ENCODE data around the gene CRYBG3. TPM values are rescaled to one million over a fixed set of nuclear protein-coding genes. Genes with fewer than 3 reads are reported as not detected.

Gene CRYBG3
- total RNA-seq, 3 donors from 2014 or later (not counting 1 experiment from before 2014, with no cell fraction given): 1.1 to 2.4 (median 1.8) TPM

- ATAC-seq: no peak
- Mint-ChIP-seq H3K36me3 (no peaks in the 10 kb centered on the region), H3K27ac (no peak overlapping the region), H3K4me1 (no peaks in the 10 kb centered on the region), H3K27me3 (ENCODE audit: low read depth in 2 of 2) (peaks cover 9 to 29% of the 10 kb centered on the region in 2 donors), H3K4me3 (no peak overlapping the region), H3K9me3 (no peaks in the 10 kb centered on the region)
- no peak for DNase-seq
- WGBS (ENCODE audit: insufficient coverage): 89% methylated on average over 4 of the region's 5 CpGs
- no peak overlapping the region for H3K27ac ChIP-seq (ENCODE audit: low read length)
- H3K36me3 ChIP-seq (ENCODE audit: control insufficient read depth, insufficient read depth, low read length): no peaks in the 10 kb centered on the region
- H3K27me3 ChIP-seq (ENCODE audit: control insufficient read depth, insufficient read depth, low read length): peaks cover 2% of the 10 kb centered on the region
- intact Hi-C loops (cut with micrococcal nuclease): no loop called here
- no peak for TF ChIP-seq CTCF (IDR thresholded peaks at IDR 0.05)
- H3K4me3 ChIP-seq (ENCODE audit: low read length): no peak overlapping the region
- H3K4me1 ChIP-seq (ENCODE audit: control insufficient read depth, insufficient read depth, low read length): no peaks in the 10 kb centered on the region
- H3K9me3 ChIP-seq (ENCODE audit: control insufficient read depth, insufficient read depth, low read length): no peaks in the 10 kb centered on the region
Measured at GRCh38 chr3:97835761-97836160, 13.9 kb downstream of the CRYBG3 start.

DNA sequence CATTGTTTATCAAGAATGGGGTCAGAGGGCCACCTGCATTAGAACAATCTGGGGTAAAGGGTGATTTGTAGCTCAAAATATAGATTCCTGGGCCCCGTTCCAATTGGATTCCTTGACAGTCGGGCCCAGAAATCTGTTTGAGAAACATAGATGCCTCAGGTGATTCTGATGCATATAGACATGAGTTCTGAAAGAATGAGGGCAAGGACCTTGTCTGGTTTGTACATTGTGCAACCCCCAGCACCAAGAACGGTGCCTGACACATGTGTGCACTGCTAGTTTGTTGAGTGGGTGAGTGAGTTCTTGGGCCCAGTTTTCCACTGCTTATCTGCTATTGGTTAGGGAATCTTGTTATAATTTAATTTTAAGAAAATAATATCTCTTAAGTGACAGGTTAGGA, 16.6 kb downstream of the CRYBG3 start:
- H3K36me3 ChIP-seq (ENCODE audit: control insufficient read depth, insufficient read depth, low read length): no peaks in the 10 kb centered on the region
- no peaks in the 10 kb centered on the region for H3K9me3 ChIP-seq (ENCODE audit: control insufficient read depth, insufficient read depth, low read length)
- Mint-ChIP-seq H3K27ac (no peak overlapping the region), H3K4me3 (no peak overlapping the region), H3K4me1 (no peaks in the 10 kb centered on the region), H3K36me3 (no peaks in the 10 kb centered on the region), H3K9me3 (no peaks in the 10 kb centered on the region), H3K27me3 (ENCODE audit: low read depth in 2 of 2) (peaks cover 4 to 8% of the 10 kb centered on the region in 2 donors)
- H3K4me3 ChIP-seq (ENCODE audit: low read length): no peak overlapping the region
- no peak overlapping the region for H3K27ac ChIP-seq (ENCODE audit: low read length)
- ATAC-seq: no peak
- intact Hi-C loops (cut with micrococcal nuclease): no loop called here
- TF ChIP-seq CTCF (IDR thresholded peaks at IDR 0.05): no peak
- peaks cover 2% of the 10 kb centered on the region for H3K27me3 ChIP-seq (ENCODE audit: control insufficient read depth, insufficient read depth, low read length)
- DNase-seq: no peak
- no peaks in the 10 kb centered on the region for H3K4me1 ChIP-seq (ENCODE audit: control insufficient read depth, insufficient read depth, low read length)
- 86% methylated on average over 3 of the region's 3 CpGs for WGBS (ENCODE audit: insufficient coverage)

DNA sequence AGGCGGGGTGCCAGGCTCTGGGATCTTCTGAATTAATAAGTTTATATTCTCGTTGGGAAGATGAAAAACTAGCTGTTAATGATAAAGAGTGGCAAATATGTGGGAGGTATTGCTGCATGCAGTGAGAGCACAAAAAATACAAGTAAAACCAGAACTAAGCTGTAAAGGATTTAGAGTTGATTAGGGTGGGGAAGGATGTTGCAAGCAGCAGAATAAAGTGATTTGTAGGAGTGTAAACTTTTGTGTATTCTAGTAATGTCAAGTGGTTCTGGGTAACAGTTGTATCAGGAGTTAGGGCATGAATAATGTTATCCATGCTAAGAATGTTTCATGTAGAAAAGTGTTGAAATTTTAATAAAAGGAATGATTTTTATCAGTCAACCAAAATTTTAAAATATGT, 18.1 kb downstream of the CRYBG3 start:
- H3K4me3 Mint-ChIP-seq: no peak overlapping the region
- H3K27me3 ChIP-seq (ENCODE audit: control insufficient read depth, insufficient read depth, low read length): no peaks in the 10 kb centered on the region
- DNase-seq (no peak), ATAC-seq (no peak)
- intact Hi-C loops (cut with micrococcal nuclease): no loop called here
- no peaks in the 10 kb centered on the region for H3K4me1 ChIP-seq (ENCODE audit: control insufficient read depth, insufficient read depth, low read length)
- H3K4me3 ChIP-seq (ENCODE audit: low read length): no peak overlapping the region
- no peaks in the 10 kb centered on the region for H3K36me3 Mint-ChIP-seq
- no peaks in the 10 kb centered on the region for H3K36me3 ChIP-seq (ENCODE audit: control insufficient read depth, insufficient read depth, low read length)
- no peaks in the 10 kb centered on the region for H3K9me3 ChIP-seq (ENCODE audit: control insufficient read depth, insufficient read depth, low read length)
- no peaks in the 10 kb centered on the region for H3K9me3 Mint-ChIP-seq
- TF ChIP-seq CTCF (IDR thresholded peaks at IDR 0.05): no peak
- H3K27ac ChIP-seq (ENCODE audit: low read length): no peak overlapping the region
- no peak overlapping the region for H3K27ac Mint-ChIP-seq
- peaks cover 7 to 8% of the 10 kb centered on the region in 2 donors for H3K27me3 Mint-ChIP-seq (ENCODE audit: low read depth in 2 of 2)
- no peaks in the 10 kb centered on the region for H3K4me1 Mint-ChIP-seq
- 100% methylated on average over 2 of the region's 2 CpGs for WGBS (ENCODE audit: insufficient coverage)

- no peak overlapping the region for H3K4me3 Mint-ChIP-seq
- Histone ChIP-seq H3K27me3 (ENCODE audit: control insufficient read depth, insufficient read depth, low read length) (no peaks in the 10 kb centered on the region), H3K36me3 (ENCODE audit: control insufficient read depth, insufficient read depth, low read length) (no peaks in the 10 kb centered on the region), H3K27ac (ENCODE audit: low read length) (no peak overlapping the region), H3K4me1 (ENCODE audit: control insufficient read depth, insufficient read depth, low read length) (no peaks in the 10 kb centered on the region), H3K4me3 (ENCODE audit: low read length) (no peak overlapping the region), H3K9me3 (ENCODE audit: control insufficient read depth, insufficient read depth, low read length) (no peaks in the 10 kb centered on the region)
- no peak overlapping the region for H3K27ac Mint-ChIP-seq
- H3K27me3 Mint-ChIP-seq (ENCODE audit: low read depth in 2 of 2): peaks cover 6 to 13% of the 10 kb centered on the region in 2 donors
- H3K9me3 Mint-ChIP-seq: no peaks in the 10 kb centered on the region
- no peaks in the 10 kb centered on the region for H3K4me1 Mint-ChIP-seq
- TF ChIP-seq CTCF (IDR thresholded peaks at IDR 0.05): no peak
- DNase-seq (no peak), ATAC-seq (no peak)
- intact Hi-C loops (cut with micrococcal nuclease): no loop called here
- 92% methylated on average over 7 of the region's 8 CpGs for WGBS (ENCODE audit: insufficient coverage)
- no peaks in the 10 kb centered on the region for H3K36me3 Mint-ChIP-seq
Measured at GRCh38 chr3:97841304-97841703, 19.5 kb downstream of the CRYBG3 start.
